ENCODE data around the gene PTPRN2.

- no peak for TF ChIP-seq CTCF (conservative IDR thresholded peaks at IDR 0.05; ENCODE audit: low read depth, low read length)
- TF ChIP-seq EZH2 (IDR thresholded peaks at IDR 0.05; ENCODE audit: borderline replicate concordance, low read depth, low read length, poor library complexity, severe bottlenecking), result no peak
These were observed 555.0 kb downstream of the PTPRN2 start for GRCh38 chr7:158032561-158033115.

All from A673 (cell line).